Activated naive CD4-positive, alpha-beta T cell treated with anti-CD3 and anti-CD28 coated beads for 36 hours (primary cell): ENCODE measurements around the gene ADH5. TPM values are rescaled to one million over a fixed set of nuclear protein-coding genes. Genes with fewer than 3 reads are reported as not detected.
A peak's percentile ranks its signal among the peaks of the same experiment; 100 is the strongest.

ENCODE experiments used
- CTCF ChIA-PET: fragments of 350-600 bp; sonication (Branson Sonifier 250); formaldehyde crosslinking; loops from one replicate; lab custom pipeline; 2021; ENCODE audit warnings: antibody characterized with exemption; lab: Charles Lee
- DNase-seq: peaks from one replicate; pipeline ENCODE4 v3.0.0-alpha.2; 2020
- H3K27ac Mint-ChIP-seq: one replicate; pipeline ENCODE4 v1.8.0; 2021; ENCODE audit warnings: mild to moderate bottlenecking, mixed read lengths
- H3K27me3 Mint-ChIP-seq: one replicate; pipeline ENCODE4 v1.8.0; 2021; ENCODE audit warnings: low read depth, mixed read lengths
- H3K36me3 Mint-ChIP-seq: one replicate; pipeline ENCODE4 v1.8.0; 2021; ENCODE audit warnings: low read depth, mixed read lengths
- H3K4me1 Mint-ChIP-seq: one replicate; pipeline ENCODE4 v1.8.0; 2021; ENCODE audit warnings: low read depth, mixed read lengths
- H3K4me3 Mint-ChIP-seq: one replicate; pipeline ENCODE4 v1.8.0; 2021; ENCODE audit warnings: mild to moderate bottlenecking, moderate library complexity, mixed read lengths
- H3K9me3 Mint-ChIP-seq: one replicate; pipeline ENCODE4 v1.8.0; 2021; ENCODE audit warnings: mixed read lengths
- intact Hi-C: fragments of 100-400 bp; cut with micrococcal nuclease; formaldehyde crosslinking; loops from one replicate; pipeline ENCODE4 v1.15.1; 2023
- total RNA-seq, 2 experiments: library from RNA; stranded (reverse); gene quantifications; one replicate each; pipeline ENCODE4 v1.2.3, GENCODE V29; 2021

ADH5 gene
- total RNA-seq, 2 experiments from 2014 or later: 94.3 to 99.9 TPM

DNA sequence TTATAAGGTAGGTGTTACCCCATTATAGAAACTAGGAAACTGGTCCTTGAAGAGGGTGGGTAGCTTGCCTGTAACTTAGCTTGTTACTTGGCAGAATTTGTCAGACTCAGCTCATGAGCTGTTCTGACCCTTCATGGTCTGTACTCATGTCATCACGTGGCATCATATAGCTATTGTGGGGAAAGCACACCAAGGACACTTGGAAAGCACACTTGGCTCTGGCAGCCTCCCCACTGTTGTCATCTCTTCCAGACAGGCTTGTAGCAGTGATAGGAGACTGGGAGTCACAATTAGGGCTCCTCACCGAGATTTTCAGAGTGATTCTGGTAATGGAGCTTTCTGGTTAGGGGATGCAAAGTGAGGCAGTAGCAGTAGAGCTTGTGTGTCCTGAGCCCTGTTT lies 30.4 kb downstream of the ADH5 start:
- no peak overlapping the region for H3K27ac Mint-ChIP-seq
- intact Hi-C loops: loop anchor here (10.0 kb wide), 1 partner anchor 793 kb away; the partner anchor contains the start of gene RAP1GDS1
- H3K4me3 Mint-ChIP-seq: no peak overlapping the region
- H3K9me3 Mint-ChIP-seq: no peaks in the 10 kb centered on the region
- no peak for DNase-seq
- H3K27me3 Mint-ChIP-seq: no peaks in the 10 kb centered on the region
- H3K4me1 Mint-ChIP-seq: peaks cover 32% of the 10 kb centered on the region
- H3K36me3 Mint-ChIP-seq: peaks cover 20% of the 10 kb centered on the region
- CTCF ChIA-PET: interaction anchor here (1.6 to 6.9 kb wide), 2 partner anchors 9 to 63 kb away, joined by 6 to 162 read pairs; partner anchors contain the start of gene METAP1

DNA sequence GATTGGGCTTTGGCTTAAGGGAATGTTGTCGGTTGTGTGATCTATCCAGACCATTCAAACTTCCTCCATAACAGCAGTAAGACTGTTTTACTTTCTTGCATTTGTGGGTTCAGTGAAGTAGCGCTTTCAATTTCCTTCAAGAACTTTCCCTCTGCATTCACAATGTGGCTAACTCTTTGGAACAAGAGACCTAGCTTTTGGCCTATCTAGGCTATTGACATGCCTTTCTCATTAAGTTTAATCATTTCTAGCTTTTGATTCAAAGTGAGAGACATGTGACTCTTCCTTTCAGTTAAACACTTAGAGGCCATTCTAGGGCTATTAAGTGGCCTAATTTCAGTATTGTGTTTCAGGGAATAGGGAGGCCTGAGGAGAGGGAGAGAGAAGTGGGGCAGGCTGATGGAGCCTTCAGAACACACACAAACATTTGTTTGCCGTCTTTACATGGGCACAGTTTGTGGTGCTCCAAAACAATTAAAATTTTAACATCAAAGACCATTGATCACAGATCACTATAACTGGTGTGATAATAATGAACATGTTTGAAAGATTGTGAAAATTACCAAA lies 34.1 kb downstream of the ADH5 start:
- CTCF ChIA-PET: interaction anchor here (0.6 to 6.9 kb wide), 4 partner anchors 11 to 264 kb away, joined by 3 to 162 read pairs (median 4); partner anchors contain the start of gene METAP1
- Mint-ChIP-seq H3K27me3 (no peaks in the 10 kb centered on the region), H3K36me3 (peaks cover 37% of the 10 kb centered on the region), H3K4me3 (no peak overlapping the region), H3K9me3 (no peaks in the 10 kb centered on the region), H3K27ac (peak overlapping the region; percentile 50), H3K4me1 (peaks cover 44% of the 10 kb centered on the region)
- intact Hi-C loops: loop anchor here (2.0 to 10.0 kb wide), 3 partner anchors 452 to 790 kb away; partner anchors contain the start of gene RAP1GDS1
- DNase-seq: no peak

DNA sequence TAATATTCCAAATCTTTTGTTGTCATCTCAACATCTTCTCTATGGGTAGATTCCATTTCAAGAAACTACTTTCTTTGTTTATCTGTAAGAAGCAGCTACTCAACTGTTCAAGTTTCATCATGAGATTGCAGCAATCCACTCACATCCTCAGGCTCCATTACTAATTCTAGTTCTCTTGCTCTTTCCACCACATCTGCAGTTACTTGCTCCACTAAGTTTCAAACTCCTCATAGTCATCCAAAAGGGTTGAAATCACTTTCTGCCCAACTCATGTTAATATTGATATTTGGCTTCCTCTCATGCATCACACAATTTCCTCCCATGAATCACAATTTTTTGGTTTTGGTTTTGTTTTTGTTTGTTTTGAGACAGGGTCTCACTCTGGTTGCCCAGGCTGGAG lies 35.7 kb downstream of the ADH5 start:
- Mint-ChIP-seq H3K27me3 (no peaks in the 10 kb centered on the region), H3K4me1 (peaks cover 44% of the 10 kb centered on the region), H3K27ac (peak overlapping the region; percentile 67), H3K36me3 (peaks cover 42% of the 10 kb centered on the region), H3K4me3 (no peak overlapping the region), H3K9me3 (no peaks in the 10 kb centered on the region)
- CTCF ChIA-PET: interaction anchor here (1.4 to 6.9 kb wide), 2 partner anchors 58 to 103 kb away, joined by 3 to 162 read pairs; partner anchors contain the start of gene METAP1
- intact Hi-C loops: loop anchor here (1.0 to 10.0 kb wide), 6 partner anchors 10 to 788 kb away; partner anchors contain the start of gene RAP1GDS1
- peak; percentile 12 for DNase-seq

DNA sequence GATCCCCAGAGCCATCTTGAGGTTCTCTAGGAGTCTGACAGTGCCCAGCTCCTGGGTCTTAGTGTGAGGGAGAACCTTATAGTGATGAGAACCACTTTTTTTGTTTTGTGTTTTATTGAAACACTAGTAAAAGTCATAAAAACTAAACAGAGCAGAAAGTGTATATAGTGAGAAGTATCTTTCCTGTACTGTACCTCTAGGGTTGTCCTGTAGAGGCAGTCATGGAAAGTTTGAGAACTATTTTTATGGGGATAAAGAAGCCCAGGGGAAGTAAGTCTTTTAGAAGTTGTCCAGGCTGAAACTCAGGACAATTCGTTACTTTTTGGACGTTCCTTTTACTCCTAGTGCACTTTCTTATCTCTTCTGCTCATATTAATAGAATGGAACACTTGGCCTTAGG lies 40.9 kb downstream of the ADH5 start:
- no peaks in the 10 kb centered on the region for H3K9me3 Mint-ChIP-seq
- no peak for DNase-seq
- H3K27me3 Mint-ChIP-seq: no peaks in the 10 kb centered on the region
- no peak overlapping the region for H3K4me3 Mint-ChIP-seq
- CTCF ChIA-PET: interaction anchor here (1.5 to 1.8 kb wide), 2 partner anchors 9 to 52 kb away, joined by 3 to 9 read pairs; partner anchors contain the start of gene METAP1
- H3K36me3 Mint-ChIP-seq: peaks cover 43% of the 10 kb centered on the region
- H3K4me1 Mint-ChIP-seq: peaks cover 21% of the 10 kb centered on the region
- intact Hi-C loops: no loop called here
- H3K27ac Mint-ChIP-seq: no peak overlapping the region

DNA sequence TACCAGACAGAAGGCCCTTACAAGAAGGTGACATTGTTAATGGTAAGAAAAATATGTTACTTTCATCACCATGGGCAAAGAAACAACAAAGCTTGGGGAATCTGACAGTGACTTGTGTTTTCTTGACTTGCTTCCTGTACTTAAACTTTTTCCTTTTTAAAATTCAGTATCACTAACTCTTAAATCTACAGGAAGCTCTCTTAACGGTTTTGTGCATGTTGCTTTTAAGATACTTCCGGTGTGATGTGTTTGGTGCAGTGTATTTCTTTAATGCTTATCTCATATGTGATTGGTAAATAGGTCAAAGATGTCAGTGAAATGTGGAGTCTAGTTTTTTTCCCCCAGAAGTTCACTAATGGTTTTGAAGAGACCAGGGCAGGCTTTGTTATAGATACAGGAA lies 45.2 kb downstream of the ADH5 start:
- intact Hi-C loops: loop anchor here (1.0 kb wide), 1 partner anchor 10 kb away; no protein-coding TSS in a partner anchor
- peaks cover 27% of the 10 kb centered on the region for H3K36me3 Mint-ChIP-seq
- DNase-seq: no peak
- H3K4me1 Mint-ChIP-seq: peaks cover 16% of the 10 kb centered on the region
- no peaks in the 10 kb centered on the region for H3K27me3 Mint-ChIP-seq
- CTCF ChIA-PET: interaction anchor here (0.9 to 1.3 kb wide), 3 partner anchors 11 to 269 kb away, joined by 3 to 11 read pairs (median 5); no protein-coding TSS in a partner anchor
- peak overlapping the region; percentile 82 for H3K27ac Mint-ChIP-seq
- H3K9me3 Mint-ChIP-seq: no peaks in the 10 kb centered on the region
- H3K4me3 Mint-ChIP-seq: no peak overlapping the region

DNA sequence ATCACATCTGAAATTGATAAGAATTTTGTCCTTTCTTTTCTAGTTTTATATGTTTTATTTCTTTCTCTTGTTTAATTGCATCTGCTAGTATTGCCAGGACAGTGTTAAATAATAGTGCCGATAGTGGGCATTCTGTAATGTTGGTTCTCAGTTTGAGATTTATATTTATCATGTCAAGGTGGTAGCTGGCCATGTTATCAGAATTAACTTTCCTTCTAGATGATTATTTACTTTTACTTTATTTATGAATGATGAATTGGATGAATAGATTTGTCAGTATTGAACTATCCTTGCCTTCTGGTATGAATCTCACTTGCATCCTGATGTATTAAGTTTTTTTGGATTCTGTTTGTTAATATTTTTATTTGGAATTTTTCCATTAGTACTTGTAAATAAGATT lies 50.4 kb downstream of the ADH5 start:
- Mint-ChIP-seq H3K4me3 (no peak overlapping the region), H3K4me1 (peaks cover 11% of the 10 kb centered on the region), H3K36me3 (peaks cover 48% of the 10 kb centered on the region), H3K9me3 (peaks cover 9% of the 10 kb centered on the region), H3K27me3 (no peaks in the 10 kb centered on the region), H3K27ac (no peak overlapping the region)
- CTCF ChIA-PET: no interaction called here
- intact Hi-C loops: no loop called here
- DNase-seq: no peak

DNA sequence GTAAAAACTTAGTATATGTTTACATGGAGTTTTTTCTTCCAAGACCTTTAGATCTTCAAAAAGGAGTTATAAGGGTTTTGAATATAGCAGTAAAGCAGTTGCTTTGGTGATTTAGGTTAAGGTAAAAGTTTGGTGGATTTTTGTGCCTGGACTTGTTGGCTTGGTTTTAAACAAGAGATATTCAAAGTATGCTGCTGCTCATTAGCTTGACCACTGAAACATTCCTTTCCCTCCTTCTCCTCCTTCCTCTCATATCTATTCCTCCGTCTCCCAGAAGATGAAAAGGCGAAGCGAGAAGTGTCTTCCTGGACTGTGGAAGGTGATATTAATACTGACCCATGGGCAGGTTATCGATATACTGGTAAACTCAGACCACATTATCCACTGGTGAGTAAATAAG lies 54.6 kb downstream of the ADH5 start:
- DNase-seq: no peak
- H3K36me3 Mint-ChIP-seq: peaks cover 48% of the 10 kb centered on the region
- CTCF ChIA-PET: no interaction called here
- H3K4me3 Mint-ChIP-seq: no peak overlapping the region
- no peak overlapping the region for H3K27ac Mint-ChIP-seq
- H3K9me3 Mint-ChIP-seq: peaks cover 9% of the 10 kb centered on the region
- intact Hi-C loops: no loop called here
- peaks cover 16% of the 10 kb centered on the region for H3K4me1 Mint-ChIP-seq
- no peaks in the 10 kb centered on the region for H3K27me3 Mint-ChIP-seq

DNA sequence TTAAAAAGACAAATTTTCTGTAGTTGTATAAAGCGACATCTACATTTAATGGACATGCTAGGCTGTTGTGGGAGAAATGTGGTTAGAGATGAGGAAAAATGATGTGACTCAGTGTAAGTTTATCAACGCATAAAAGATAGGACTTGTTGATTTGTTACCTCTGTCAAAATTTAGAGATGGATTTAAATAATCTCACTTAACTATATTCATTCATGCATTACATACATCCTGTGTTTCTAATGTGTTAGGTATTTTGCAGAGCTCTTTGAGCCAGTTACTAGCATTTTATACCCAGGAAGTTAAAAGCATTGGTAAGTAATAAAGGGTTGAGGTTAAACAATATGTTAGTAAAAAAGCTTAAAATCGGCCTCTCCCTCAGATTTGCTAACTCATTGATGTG lies 58.7 kb downstream of the ADH5 start:
- no peak overlapping the region for H3K4me3 Mint-ChIP-seq
- DNase-seq: no peak
- no peak overlapping the region for H3K27ac Mint-ChIP-seq
- H3K36me3 Mint-ChIP-seq: peaks cover 20% of the 10 kb centered on the region
- H3K27me3 Mint-ChIP-seq: no peaks in the 10 kb centered on the region
- CTCF ChIA-PET: interaction anchor here (0.8 to 1.7 kb wide), 3 partner anchors 26 to 40 kb away, joined by 3 to 8 read pairs (median 5); partner anchors contain the start of gene METAP1
- H3K4me1 Mint-ChIP-seq: peaks cover 46% of the 10 kb centered on the region
- intact Hi-C loops: loop anchor here (2.0 kb wide), 2 partner anchors 23 to 33 kb away; no protein-coding TSS in a partner anchor
- no peaks in the 10 kb centered on the region for H3K9me3 Mint-ChIP-seq

DNA sequence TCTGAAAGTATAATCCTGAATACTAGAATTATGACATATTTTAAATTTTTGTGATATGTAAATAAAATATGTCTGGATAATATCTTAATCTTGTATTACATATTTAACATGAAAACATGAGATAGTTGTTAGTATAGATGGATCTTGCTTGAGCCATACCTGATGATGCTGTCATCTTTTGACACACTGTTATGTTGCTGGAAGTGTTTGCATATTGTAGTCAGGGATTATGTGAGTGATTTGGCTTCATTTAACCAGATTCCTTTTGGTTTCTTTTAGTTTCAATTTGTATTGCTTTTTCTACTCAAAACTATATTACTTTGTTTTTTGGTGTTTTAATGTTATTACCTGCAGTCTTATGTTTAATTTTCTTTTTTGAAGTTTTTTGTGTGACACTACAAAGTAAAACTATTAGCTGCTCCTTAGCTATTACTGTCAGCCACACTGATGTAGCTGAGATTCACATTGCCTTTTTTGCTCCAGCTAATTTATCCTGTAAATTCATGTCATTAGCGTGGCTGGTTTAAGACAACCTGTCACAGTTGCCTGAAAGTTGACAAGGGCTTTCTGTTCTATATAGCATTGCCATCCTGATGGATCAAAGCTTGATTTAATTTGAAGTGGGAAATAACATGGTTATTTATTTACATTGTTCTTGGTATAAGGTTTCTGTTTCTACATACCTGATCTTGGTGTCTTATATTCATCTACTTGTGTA lies 59.4 kb downstream of the ADH5 start:
- intact Hi-C loops: loop anchor here (2.0 kb wide), 1 partner anchor 32 kb away; no protein-coding TSS in a partner anchor
- Mint-ChIP-seq H3K4me3 (no peak overlapping the region), H3K9me3 (no peaks in the 10 kb centered on the region), H3K27me3 (no peaks in the 10 kb centered on the region), H3K4me1 (peaks cover 53% of the 10 kb centered on the region), H3K27ac (no peak overlapping the region), H3K36me3 (peaks cover 17% of the 10 kb centered on the region)
- CTCF ChIA-PET: interaction anchor here (0.5 to 1.7 kb wide), 3 partner anchors 27 to 272 kb away, joined by 3 to 8 read pairs (median 3); no protein-coding TSS in a partner anchor
- DNase-seq: no peak

DNA sequence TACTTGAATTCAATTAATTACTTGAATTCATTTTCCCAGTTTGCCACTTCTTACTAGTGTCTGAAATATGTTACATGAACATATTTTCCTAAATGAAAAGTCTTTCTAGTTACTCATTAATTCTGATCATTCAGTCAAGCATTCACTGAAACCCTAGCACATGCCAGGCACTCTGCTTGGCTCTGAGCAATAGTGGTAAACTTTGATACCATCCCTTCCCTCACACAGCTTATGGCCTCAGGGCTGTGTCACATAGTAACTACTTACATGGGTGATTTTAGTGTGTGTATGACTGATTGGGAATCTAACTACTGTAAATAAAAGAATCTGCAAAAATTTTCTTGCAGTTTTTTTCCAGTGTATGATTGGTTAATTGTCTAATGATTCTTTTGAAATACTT lies 60.4 kb downstream of the ADH5 start:
- intact Hi-C loops: loop anchor here (2.0 kb wide), 1 partner anchor 31 kb away; no protein-coding TSS in a partner anchor
- H3K27ac Mint-ChIP-seq: no peak overlapping the region
- DNase-seq: no peak
- H3K9me3 Mint-ChIP-seq: no peaks in the 10 kb centered on the region
- CTCF ChIA-PET: interaction anchor here (0.6 kb wide), 1 partner anchor 9 kb away, joined by 3 read pairs; no protein-coding TSS in a partner anchor
- peaks cover 12% of the 10 kb centered on the region for H3K36me3 Mint-ChIP-seq
- no peaks in the 10 kb centered on the region for H3K27me3 Mint-ChIP-seq
- H3K4me3 Mint-ChIP-seq: no peak overlapping the region
- H3K4me1 Mint-ChIP-seq: peaks cover 61% of the 10 kb centered on the region

DNA sequence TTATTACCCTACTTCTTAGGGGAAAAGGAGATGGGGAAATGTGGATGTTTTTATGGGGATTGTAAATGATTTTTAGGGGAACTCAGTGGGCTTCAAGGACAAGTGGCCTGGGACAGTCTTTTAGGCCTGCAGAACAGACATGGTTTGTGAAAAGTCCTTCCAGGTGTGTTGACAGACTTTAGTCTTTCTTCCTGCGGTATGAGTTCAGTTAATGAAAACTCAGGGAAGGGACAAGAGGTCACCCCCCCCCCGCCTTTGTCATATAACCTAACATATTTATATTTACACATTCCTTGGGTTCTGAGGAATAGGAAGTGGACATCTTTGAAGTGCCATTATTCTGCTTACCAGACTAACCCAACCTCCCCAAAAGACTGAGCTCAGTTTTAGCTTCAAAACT lies 61.3 kb downstream of the ADH5 start:
- no peak for DNase-seq
- H3K27ac Mint-ChIP-seq: no peak overlapping the region
- intact Hi-C loops: no loop called here
- H3K9me3 Mint-ChIP-seq: no peaks in the 10 kb centered on the region
- H3K4me3 Mint-ChIP-seq: no peak overlapping the region
- H3K4me1 Mint-ChIP-seq: peaks cover 67% of the 10 kb centered on the region
- CTCF ChIA-PET: interaction anchor here (0.5 to 0.7 kb wide), 2 partner anchors 87 to 798 kb away, joined by 3 to 4 read pairs; no protein-coding TSS in a partner anchor
- H3K27me3 Mint-ChIP-seq: no peaks in the 10 kb centered on the region
- peaks cover 12% of the 10 kb centered on the region for H3K36me3 Mint-ChIP-seq

DNA sequence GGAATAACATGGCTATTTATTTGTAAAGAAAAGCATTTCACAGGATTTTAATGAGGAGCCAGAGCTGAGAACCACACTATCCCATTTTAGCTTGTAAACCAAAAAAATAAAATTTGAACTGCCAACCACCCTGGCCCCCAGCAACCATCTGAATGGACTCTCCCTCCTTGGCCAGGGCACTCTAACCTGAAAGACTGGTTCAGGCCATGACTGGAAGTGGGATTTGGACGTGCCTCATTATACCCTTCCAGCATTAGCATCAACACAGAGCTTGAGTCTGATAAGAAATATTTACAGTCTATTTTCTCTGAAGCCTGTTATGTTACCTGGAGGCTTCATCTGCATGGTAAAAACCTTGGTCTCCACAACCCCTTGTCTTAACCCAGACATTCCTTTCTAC lies 63.1 kb downstream of the ADH5 start:
- peaks cover 25% of the 10 kb centered on the region for H3K36me3 Mint-ChIP-seq
- H3K27ac Mint-ChIP-seq: no peak overlapping the region
- peaks cover 77% of the 10 kb centered on the region for H3K4me1 Mint-ChIP-seq
- H3K4me3 Mint-ChIP-seq: no peak overlapping the region
- DNase-seq: no peak
- intact Hi-C loops: no loop called here
- H3K27me3 Mint-ChIP-seq: no peaks in the 10 kb centered on the region
- CTCF ChIA-PET: interaction anchor here (0.6 kb wide), 1 partner anchor 85 kb away, joined by 3 read pairs; no protein-coding TSS in a partner anchor
- peaks cover 12% of the 10 kb centered on the region for H3K9me3 Mint-ChIP-seq
